ENCODE results near the gene THAP9.

- TF ChIP-seq CTCF (conservative IDR thresholded peaks at IDR 0.05) (no peak), EZH2 (IDR thresholded peaks at IDR 0.05; ENCODE audit: low read depth) (no peak)
Measured at GRCh38 chr4:82886147-82886942, 14.2 kb upstream of the THAP9 start.
